ENCODE measurements around the gene C10orf62.

- TF ChIP-seq GATA2 (IDR thresholded peaks at IDR 0.05; ENCODE audit: low read depth, low read length): no peak
- no peak for TF ChIP-seq GATA3 (IDR thresholded peaks at IDR 0.05; ENCODE audit: low read depth, low read length)
Measured at GRCh38 chr10:97599272-97599619, 9.7 kb downstream of the C10orf62 start.

All from SH-SY5Y (cell line).